ENCODE results near the gene AGPAT3. TPM values are rescaled to one million over a fixed set of nuclear protein-coding genes. Genes with fewer than 3 reads are reported as not detected.

The AGPAT3 gene
- total and polyA plus RNA-seq, 10 of the 15 experiments (the other 5 are each of a cell fraction or from before 2014, with no cell fraction given) = 1.2 to 110 (median 30.8) TPM

GRCh38 chr21:44013380-44014088 is 148.5 kb downstream of the AGPAT3 start (continued):
- TF ChIP-seq BCLAF1 (IDR thresholded peaks at IDR 0.05) (no peak), PML (IDR thresholded peaks at IDR 0.05; ENCODE audit: low read length) (0 out of 2 replicates have a peak, but pooled peaks have one; percentile 44), IKZF1 (conservative IDR thresholded peaks at IDR 0.05) (peak; percentile 37), ZZZ3 (IDR thresholded peaks at IDR 0.05; ENCODE audit: control insufficient read depth, insufficient read length, low read depth) (no peak), RAD51 (IDR thresholded peaks at IDR 0.05) (no peak), ZBTB40 (IDR thresholded peaks at IDR 0.05; ENCODE audit: borderline replicate concordance) (no peak), RB1 (IDR thresholded peaks at IDR 0.05; ENCODE audit: borderline replicate concordance) (no peak), ZNF592 (IDR thresholded peaks at IDR 0.05) (no peak), ZNF384 (IDR thresholded peaks at IDR 0.05; ENCODE audit: borderline replicate concordance, low read depth, low read length) (no peak), TAF1 (IDR thresholded peaks at IDR 0.05; ENCODE audit: borderline replicate concordance, low read depth, low read length) (no peak), EZH2 (IDR thresholded peaks at IDR 0.05; ENCODE audit: borderline replicate concordance, control insufficient read depth, low read depth, low read length) (no peak), NFYA (IDR thresholded peaks at IDR 0.05; ENCODE audit: borderline replicate concordance, low read depth, low read length) (no peak), NR2C1 (IDR thresholded peaks at IDR 0.05) (no peak), KDM1A (IDR thresholded peaks at IDR 0.05; ENCODE audit: borderline replicate concordance) (no peak), SMC3 (IDR thresholded peaks at IDR 0.05; ENCODE audit: borderline replicate concordance, low read length) (no peak), NKRF (conservative IDR thresholded peaks at IDR 0.05) (no peak)
